IMR-90 (cell line): ENCODE results near the gene KEAP1. TPM values are rescaled to one million over a fixed set of nuclear protein-coding genes. Genes with fewer than 3 reads are reported as not detected.

Experiments used
- ATAC-seq: fragments of 200-7000 bp; cut with Tn5 transposase; 2 replicates; pipeline ENCODE4 v1.9.1; 2020; ENCODE audit warnings: low read depth, mild to moderate bottlenecking, moderate library complexity
- BruUV-seq: library from RNA; stranded (reverse); fragments of 400-500 nt; replicated peaks from 2 replicates; lab custom pipeline; 2021; lab: Mats Ljungman, UMichigan
- CTCF ChIA-PET: fragments of 300-600 bp; formaldehyde crosslinking; extraction: SDS; loops from one replicate; lab custom pipeline; 2021; ENCODE audit warnings: antibody characterized with exemption; lab: Yijun Ruan, JAX
- POLR2A ChIA-PET: fragments of 300-600 bp; sonication (Branson Sonifier 250); formaldehyde crosslinking; loops from one replicate; lab custom pipeline; 2022; ENCODE audit warnings: antibody characterized with exemption; ENCODE audit not compliant: unreplicated experiment; lab: Charles Lee
- DNase-seq: peaks from one replicate; pipeline ENCODE4 v3.0.0; 2013
- H2AFZ ChIP-seq: replicated peaks from 2 replicates; pipeline ENCODE3; 2013; ENCODE audit warnings: low read length, mild to moderate bottlenecking; ENCODE audit not compliant: poor library complexity
- H2AK5ac ChIP-seq: 2 replicates; pipeline ENCODE4 v1.6.1; 2013; ENCODE audit warnings: low read depth, low read length, inconsistent platforms
- H2AK9ac ChIP-seq: replicated peaks from 2 replicates; pipeline ENCODE3; 2013; ENCODE audit warnings: mild to moderate bottlenecking, low read depth, low read length, moderate library complexity; ENCODE audit not compliant: poor library complexity
- H2BK120ac ChIP-seq: 2 replicates; pipeline ENCODE4 v1.6.1; 2013; ENCODE audit warnings: low read depth, low read length, inconsistent platforms
- H2BK15ac ChIP-seq: 3 replicates; pipeline ENCODE4 v1.6.1; 2013; ENCODE audit warnings: low read depth, low read length, inconsistent platforms
- H2BK20ac ChIP-seq: 2 replicates; pipeline ENCODE4 v1.6.1; 2013; ENCODE audit warnings: low read depth, mild to moderate bottlenecking, inconsistent platforms, low read length, moderate library complexity
- H2BK5ac ChIP-seq: 2 replicates; pipeline ENCODE4 v1.6.1; 2013; ENCODE audit warnings: mild to moderate bottlenecking, low read depth, low read length, inconsistent platforms; ENCODE audit not compliant: poor library complexity, severe bottlenecking
- H3K14ac ChIP-seq: replicated peaks from 2 replicates; pipeline ENCODE4 v1.6.1; 2013; ENCODE audit warnings: low read depth, low read length, inconsistent platforms
- H3K18ac ChIP-seq: 2 replicates; pipeline ENCODE4 v1.6.1; 2013; ENCODE audit warnings: low read depth, low read length, control low read depth
- H3K23ac ChIP-seq: 2 replicates; pipeline ENCODE4 v1.6.1; 2013; ENCODE audit warnings: low read depth, low read length, inconsistent platforms
- H3K27ac ChIP-seq: 2 replicates; pipeline ENCODE4 v1.5.1; 2013; ENCODE audit warnings: mild to moderate bottlenecking, control low read depth, low read length; ENCODE audit not compliant: insufficient read depth
- H3K27me3 ChIP-seq: 2 replicates; pipeline ENCODE4 v1.6.1; 2013; ENCODE audit warnings: low read length; ENCODE audit not compliant: control insufficient read depth, insufficient read depth
- H3K36me3 ChIP-seq: 2 replicates; pipeline ENCODE4 v1.6.1; 2013; ENCODE audit warnings: low read length, mixed read lengths; ENCODE audit not compliant: control insufficient read depth, insufficient read depth
- H3K4ac ChIP-seq: 2 replicates; pipeline ENCODE4 v1.6.1; 2013; ENCODE audit warnings: low read depth, low read length, inconsistent platforms
- H3K4me1 ChIP-seq: 2 replicates; pipeline ENCODE4 v1.6.1; 2013; ENCODE audit warnings: low read length, mixed read lengths; ENCODE audit not compliant: control insufficient read depth, insufficient read depth
- H3K4me2 ChIP-seq: 2 replicates; pipeline ENCODE4 v1.6.1; 2013; ENCODE audit warnings: low read depth, mild to moderate bottlenecking, control low read depth, low read length, moderate library complexity
- H3K4me3 ChIP-seq: 2 replicates; pipeline ENCODE4 v1.5.1; 2013; ENCODE audit warnings: low read depth, mild to moderate bottlenecking, control low read depth, low read length, moderate library complexity; ENCODE audit not compliant: insufficient read depth
- H3K56ac ChIP-seq: 2 replicates; pipeline ENCODE4 v1.6.1; 2013; ENCODE audit warnings: low read length, inconsistent platforms; ENCODE audit not compliant: insufficient read depth; ENCODE audit errors: extremely low read depth
- H3K79me1 ChIP-seq, 2 experiments: 2 replicates each; pipeline ENCODE4 v1.6.1; 2013; ENCODE audit warnings: low read length in 2 of 2, inconsistent platforms in 1 of 2, low read depth in 1 of 2
- H3K9ac ChIP-seq: 2 replicates; pipeline ENCODE4 v1.6.1; 2013; ENCODE audit warnings: low read depth, low read length, control low read depth
- H3K9me1 ChIP-seq: 2 replicates; pipeline ENCODE4 v1.6.1; 2013; ENCODE audit warnings: low read length, inconsistent platforms; ENCODE audit not compliant: insufficient read depth
- H3K9me3 ChIP-seq: 2 replicates; pipeline ENCODE4 v1.6.1; 2013; ENCODE audit warnings: low read length; ENCODE audit not compliant: control insufficient read depth, insufficient read depth
- H4K20me1 ChIP-seq: 2 replicates; pipeline ENCODE4 v1.6.1; 2013; ENCODE audit warnings: low read length, inconsistent platforms; ENCODE audit not compliant: insufficient read depth
- H4K5ac ChIP-seq: 2 replicates; pipeline ENCODE4 v1.6.1; 2013; ENCODE audit warnings: mild to moderate bottlenecking, low read depth, low read length, control low read depth
- H4K8ac ChIP-seq, 2 experiments: 2 replicates each; pipeline ENCODE4 v1.6.1; 2013; ENCODE audit warnings: low read depth in 2 of 2, low read length in 2 of 2, control low read depth in 1 of 2, inconsistent platforms in 1 of 2
- H4K91ac ChIP-seq: 2 replicates; pipeline ENCODE4 v1.6.1; 2013; ENCODE audit warnings: low read depth, low read length, inconsistent platforms; ENCODE audit not compliant: insufficient read depth
- BHLHE40 ChIP-seq: fragments of 150-350 bp; IDR thresholded peaks from 2 replicates; pipeline ENCODE4 v1.6.1; 2016; ENCODE audit warnings: mild to moderate bottlenecking, low read depth, low read length
- NFE2L2 ChIP-seq: fragments of 150-350 bp; IDR thresholded peaks from 2 replicates; pipeline ENCODE4 v1.6.1; 2016; ENCODE audit warnings: low read depth, mild to moderate bottlenecking, low read length
- RAD21 ChIP-seq: IDR thresholded peaks from 2 replicates; pipeline ENCODE4 v1.6.1; 2012; ENCODE audit warnings: low read length, improper control_type of control experiment
- WGBS, 2 experiments: methylation state at CpG; one replicate each; pipeline versions ENCODE4 v1.1.5 to v1.1.7; 2013; ENCODE audit warnings: missing lambda C conversion rate in 2 of 2; ENCODE audit not compliant: insufficient read length in 1 of 2; ENCODE audit errors: extremely low coverage in 2 of 2; 5-methylcytosine and 5-hydroxymethylcytosine counted together
- dilution Hi-C: fragments of 300-500 bp; cut with HindIII; formaldehyde crosslinking; loops from one replicate; pipeline ENCODE4 v1.14.3; 2018; ENCODE audit warnings: low sequenced_read_pairs; ENCODE audit not compliant: unreplicated experiment
- in situ Hi-C: fragments of 300-500 bp; cut with MboI; formaldehyde crosslinking; loops from 3 replicates; pipeline ENCODE4 v1.14.3; 2019; ENCODE audit warnings: low sequenced_read_pairs, inconsistent platforms, mixed read lengths
- intact Hi-C: fragments of 100-400 bp; cut with micrococcal nuclease; formaldehyde crosslinking; loops from 2 replicates; pipeline ENCODE4 v1.10.0; 2022
- polyA plus RNA-seq, 3 experiments: library from polyadenylated mRNA; depleted of rRNA; stranded (reverse); fragments of >200 nt; gene quantifications; 2 replicates each; pipeline ENCODE4 v1.2.3, GENCODE V29; 2012; ENCODE audit warnings: low replicate concordance in 1 of 3
- total RNA-seq: library from RNA; depleted of rRNA; stranded (reverse); fragments of >200 nt; gene quantifications from 2 replicates; pipeline ENCODE4 v1.2.3, GENCODE V29; 2012
- TF ChIP-seq, protein P1 (sequence below): fragments of 150-350 bp; IDR thresholded peaks from 2 replicates; pipeline ENCODE4 v1.6.1; 2016; ENCODE audit warnings: low read depth, mild to moderate bottlenecking, low read length, moderate library complexity, borderline replicate concordance
- TF ChIP-seq, protein P2 (sequence below): fragments of 150-350 bp; IDR thresholded peaks from 2 replicates; pipeline ENCODE4 v1.6.1; 2017; ENCODE audit warnings: mild to moderate bottlenecking, antibody characterized with exemption, low read length, low read depth

KEAP1 gene
- total and polyA plus RNA-seq, 2 of the 4 experiments (the other 2 are of a cell fraction), result 63.4 to 81.6 TPM

DNA sequence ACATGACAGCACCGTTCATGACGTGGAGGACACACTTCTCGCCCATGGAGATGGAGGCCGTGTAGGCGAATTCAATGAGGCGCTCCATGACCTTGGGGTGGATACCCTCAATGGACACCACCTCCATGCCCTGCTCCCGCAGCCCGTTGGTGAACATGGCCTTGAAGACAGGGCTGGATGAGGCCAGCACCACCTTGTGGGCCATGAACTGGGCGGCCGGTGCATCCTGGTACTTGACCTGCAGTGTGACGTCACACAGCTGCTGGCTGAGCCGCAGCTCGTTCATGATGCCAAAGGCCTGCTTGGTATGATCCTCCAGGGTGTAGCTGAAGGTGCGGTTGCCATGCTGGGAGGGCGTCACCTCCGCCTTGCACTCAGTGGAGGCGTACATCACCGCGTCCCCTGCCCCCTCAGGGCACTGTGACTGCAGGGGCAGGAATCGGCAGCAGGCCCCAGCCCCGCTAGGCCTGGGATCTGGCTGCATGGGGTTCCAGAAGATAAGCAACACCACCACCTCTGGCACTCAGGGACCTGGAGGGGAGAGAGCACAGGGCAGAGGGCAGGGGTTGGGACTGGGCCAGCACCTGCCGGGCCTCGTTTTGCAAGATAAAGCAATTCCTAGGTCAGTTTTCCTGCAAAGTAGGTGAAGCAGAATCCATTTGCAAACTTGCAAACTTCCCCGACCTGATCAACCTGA is 3.5 kb downstream of the KEAP1 start:
- no peak for DNase-seq
- no peaks in the 10 kb centered on the region for H3K27me3 ChIP-seq
- H3K14ac ChIP-seq, result no peak overlapping the region
- H2AFZ ChIP-seq, result peak overlapping the region; percentile 67
- TF ChIP-seq RAD21 (no peak), BHLHE40 (no peak), NFE2L2 (no peak)
- TF ChIP-seq, protein P1, sequence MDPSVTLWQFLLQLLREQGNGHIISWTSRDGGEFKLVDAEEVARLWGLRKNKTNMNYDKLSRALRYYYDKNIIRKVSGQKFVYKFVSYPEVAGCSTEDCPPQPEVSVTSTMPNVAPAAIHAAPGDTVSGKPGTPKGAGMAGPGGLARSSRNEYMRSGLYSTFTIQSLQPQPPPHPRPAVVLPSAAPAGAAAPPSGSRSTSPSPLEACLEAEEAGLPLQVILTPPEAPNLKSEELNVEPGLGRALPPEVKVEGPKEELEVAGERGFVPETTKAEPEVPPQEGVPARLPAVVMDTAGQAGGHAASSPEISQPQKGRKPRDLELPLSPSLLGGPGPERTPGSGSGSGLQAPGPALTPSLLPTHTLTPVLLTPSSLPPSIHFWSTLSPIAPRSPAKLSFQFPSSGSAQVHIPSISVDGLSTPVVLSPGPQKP, result no peak
- TF ChIP-seq, protein P2, sequence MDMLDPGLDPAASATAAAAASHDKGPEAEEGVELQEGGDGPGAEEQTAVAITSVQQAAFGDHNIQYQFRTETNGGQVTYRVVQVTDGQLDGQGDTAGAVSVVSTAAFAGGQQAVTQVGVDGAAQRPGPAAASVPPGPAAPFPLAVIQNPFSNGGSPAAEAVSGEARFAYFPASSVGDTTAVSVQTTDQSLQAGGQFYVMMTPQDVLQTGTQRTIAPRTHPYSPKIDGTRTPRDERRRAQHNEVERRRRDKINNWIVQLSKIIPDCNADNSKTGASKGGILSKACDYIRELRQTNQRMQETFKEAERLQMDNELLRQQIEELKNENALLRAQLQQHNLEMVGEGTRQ, result no peak
- BruUV-seq, result no TSS peak
- no peak overlapping the region for H2BK20ac ChIP-seq
- H2AK9ac ChIP-seq, result no peak overlapping the region
- peaks cover 10% of the 10 kb centered on the region for H3K9me1 ChIP-seq
- intact Hi-C loops, result no loop called here
- ATAC-seq, result no peak
- H3K4me2 ChIP-seq, result no peak overlapping the region
- no peak overlapping the region for H3K4me3 ChIP-seq
- H4K8ac ChIP-seq, result no peak overlapping the region
- H3K56ac ChIP-seq, result no peak overlapping the region
- in situ Hi-C loops, result loop anchor here (10.0 kb wide), 1 partner anchor 145 kb away; no protein-coding TSS in a partner anchor
- no peak overlapping the region for H4K91ac ChIP-seq
- peaks cover 3% of the 10 kb centered on the region; the same call in 1 of the 2 replicates for H3K4me1 ChIP-seq
- no peak overlapping the region for H3K27ac ChIP-seq
- no peak overlapping the region for H3K23ac ChIP-seq
- H3K9me3 ChIP-seq, result no peaks in the 10 kb centered on the region
- H3K18ac ChIP-seq, result no peak overlapping the region
- no peak overlapping the region for H3K4ac ChIP-seq
- ChIA-PET CTCF (no interaction called here), POLR2A (interaction anchor here (0.6 kb wide), 1 partner anchor 82 kb away, joined by 5 read pairs; no protein-coding TSS in a partner anchor)
- H2BK120ac ChIP-seq, result no peak overlapping the region
- WGBS, 2 experiments, result 92% methylated on average over 13 of the region's 24 CpGs; no CpG with 5 or more reads in 1 of the 2 experiments
- H3K79me1 ChIP-seq, result peaks cover 24 to 53% of the 10 kb centered on the region in 2 experiments
- H3K9ac ChIP-seq, result no peak overlapping the region
- no peak overlapping the region for H2AK5ac ChIP-seq
- no peak overlapping the region for H2BK15ac ChIP-seq
- dilution Hi-C loops, result no loop called here
- H4K20me1 ChIP-seq, result peaks cover 12% of the 10 kb centered on the region
- H3K36me3 ChIP-seq, result peaks cover 33% of the 10 kb centered on the region
- no peak overlapping the region for H2BK5ac ChIP-seq
- H4K5ac ChIP-seq, result no peak overlapping the region
